NCI-H2107 treated with DMSO at 0.1 percent for 48 hours (cell line): ENCODE results near the gene SFMBT1.

Experiments
- DNase-seq: peaks from one replicate; lab custom pipeline; 2025; ENCODE audit not compliant: unreplicated experiment; lab: John Stamatoyannopoulos, UW

Gene SFMBT1, protein sequence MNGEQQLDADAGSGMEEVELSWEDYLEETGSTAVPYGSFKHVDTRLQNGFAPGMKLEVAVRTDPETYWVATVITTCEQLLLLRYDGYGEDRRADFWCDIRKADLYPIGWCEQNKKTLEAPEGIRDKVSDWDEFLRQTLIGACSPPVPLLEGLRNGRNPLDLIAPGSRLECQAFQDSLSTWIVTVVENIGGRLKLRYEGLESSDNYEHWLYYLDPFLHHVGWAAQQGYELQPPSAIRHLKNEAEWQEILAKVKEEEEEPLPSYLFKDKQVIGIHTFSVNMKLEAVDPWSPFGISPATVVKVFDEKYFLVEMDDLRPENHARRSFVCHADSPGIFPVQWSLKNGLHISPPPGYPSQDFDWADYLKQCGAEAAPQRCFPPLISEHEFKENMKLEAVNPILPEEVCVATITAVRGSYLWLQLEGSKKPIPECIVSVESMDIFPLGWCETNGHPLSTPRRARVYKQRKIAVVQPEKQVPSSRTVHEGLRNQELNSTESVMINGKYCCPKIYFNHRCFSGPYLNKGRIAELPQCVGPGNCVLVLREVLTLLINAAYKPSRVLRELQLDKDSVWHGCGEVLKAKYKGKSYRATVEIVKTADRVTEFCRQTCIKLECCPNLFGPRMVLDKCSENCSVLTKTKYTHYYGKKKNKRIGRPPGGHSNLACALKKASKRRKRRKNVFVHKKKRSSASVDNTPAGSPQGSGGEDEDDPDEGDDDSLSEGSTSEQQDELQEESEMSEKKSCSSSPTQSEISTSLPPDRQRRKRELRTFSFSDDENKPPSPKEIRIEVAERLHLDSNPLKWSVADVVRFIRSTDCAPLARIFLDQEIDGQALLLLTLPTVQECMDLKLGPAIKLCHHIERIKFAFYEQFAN

DNA sequence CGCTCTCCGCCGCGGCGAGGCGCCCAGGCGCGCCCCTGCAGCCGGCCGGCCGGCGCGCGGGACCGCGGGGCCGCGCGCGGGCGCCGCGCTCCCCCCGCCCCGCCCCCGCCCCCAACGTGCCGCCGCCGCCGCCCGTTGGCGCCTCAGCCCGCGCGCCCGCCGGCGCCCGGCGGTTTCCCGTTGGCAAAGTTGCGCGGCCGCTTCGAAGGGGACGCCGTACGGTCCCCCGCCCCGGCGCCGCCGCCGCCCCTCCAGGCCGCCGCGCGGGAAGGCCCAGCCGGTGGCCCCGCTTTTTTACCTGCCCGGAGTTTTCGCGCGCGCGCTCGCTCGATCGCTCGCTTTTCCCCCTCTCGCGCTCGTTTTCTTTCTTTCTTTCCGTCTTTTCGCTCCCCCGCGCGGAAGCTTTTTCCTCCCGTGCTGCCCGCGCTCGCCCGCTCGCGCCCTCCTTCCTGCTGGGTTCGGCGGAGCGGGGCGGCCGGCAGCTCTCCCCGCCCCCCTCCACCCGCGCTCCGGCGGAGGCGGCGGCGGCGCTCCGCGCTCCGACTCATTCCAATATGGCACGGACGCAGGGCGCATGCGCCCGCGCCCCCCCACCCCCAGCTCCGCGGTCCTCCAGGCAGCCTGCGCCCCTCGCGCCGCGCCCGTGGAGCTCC lies at the start of gene SFMBT1:
Gene SFMBT1, minus strand, starts transcription at position 556 of the 653 bp plus-strand sequence. CDS start 76,945 bp downstream, outside the sequence.
- no peak for DNase-seq

DNA sequence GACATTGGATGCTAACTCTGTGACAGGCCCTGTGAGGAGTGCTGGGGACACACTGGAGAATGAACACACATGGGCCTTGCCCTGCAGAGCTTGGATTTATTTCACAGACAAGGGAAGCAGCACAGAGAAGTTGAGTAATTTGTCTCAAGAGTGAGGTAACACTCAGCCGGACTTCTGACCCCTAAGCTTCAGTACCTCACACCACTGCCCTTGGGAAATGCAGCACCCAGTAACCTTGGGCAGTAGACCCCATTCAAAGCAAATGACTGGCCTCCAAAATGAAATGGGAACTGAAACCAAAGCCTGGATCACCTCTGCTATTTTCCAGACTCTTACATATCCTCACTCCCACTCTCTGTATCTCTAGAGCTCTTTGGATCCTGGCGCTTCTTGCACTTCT lies 47.1 kb upstream of the SFMBT1 start:
- DNase-seq = no peak

DNA sequence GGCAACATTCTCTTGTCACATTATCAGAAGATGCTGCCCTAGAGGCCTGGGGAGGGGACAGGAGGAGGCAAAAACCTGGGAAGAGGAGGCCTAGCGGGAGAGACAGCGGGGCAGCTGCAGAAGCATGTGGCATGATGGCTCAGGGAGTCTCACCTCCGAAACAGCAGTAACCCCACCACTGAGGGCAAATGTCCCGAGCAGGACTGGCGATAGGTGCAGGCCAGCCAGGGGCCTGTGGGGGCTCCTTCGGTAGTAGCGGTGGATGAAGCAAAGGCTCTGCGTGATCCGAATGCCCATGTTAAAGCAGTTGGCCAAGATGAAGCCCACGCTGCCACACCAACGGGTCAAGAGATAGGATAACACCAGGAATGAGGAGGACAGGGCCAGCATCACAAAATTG lies 46.3 kb upstream of the SFMBT1 start:
- DNase-seq = no peak

DNA sequence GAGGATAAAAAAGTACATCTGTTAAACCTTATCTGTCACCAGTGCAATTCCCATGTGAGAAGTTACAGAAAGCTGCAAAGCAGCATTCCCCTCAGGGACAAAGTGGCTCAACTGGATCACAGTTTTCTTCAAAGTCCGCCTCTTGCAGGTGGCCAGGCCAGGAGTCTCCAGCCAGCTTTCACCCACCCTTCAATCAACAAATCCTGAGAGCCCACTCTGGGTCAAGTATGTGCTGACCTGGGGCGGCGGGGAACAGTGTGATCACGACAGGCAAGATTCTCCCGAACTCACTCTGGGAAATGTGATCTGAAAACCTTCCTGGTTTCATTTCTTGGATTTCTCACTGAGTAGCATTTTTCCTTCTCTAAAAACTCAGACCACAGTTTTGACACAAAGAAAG lies 45.1 kb upstream of the SFMBT1 start:
- no peak for DNase-seq

DNA sequence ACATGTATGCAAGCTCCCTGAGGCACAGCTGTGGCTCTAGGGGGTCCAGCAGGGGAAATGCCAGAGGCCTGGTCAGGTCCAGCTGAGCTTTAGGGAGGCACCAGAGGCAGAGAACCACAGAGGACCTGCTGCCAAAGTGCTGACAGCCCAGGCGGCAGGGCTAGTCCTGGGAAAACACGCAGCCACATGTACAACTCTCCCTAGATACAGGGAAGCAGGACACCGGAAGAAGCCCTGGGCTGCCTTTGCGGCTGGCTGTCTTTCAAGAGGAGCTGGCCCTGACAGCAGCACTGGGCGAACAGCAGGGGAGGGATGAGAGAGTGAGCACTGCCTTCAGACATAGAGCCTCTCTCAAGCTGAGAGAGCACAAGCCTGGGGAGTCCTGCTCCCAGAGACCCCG lies 43.6 kb upstream of the SFMBT1 start:
- DNase-seq = no peak

DNA sequence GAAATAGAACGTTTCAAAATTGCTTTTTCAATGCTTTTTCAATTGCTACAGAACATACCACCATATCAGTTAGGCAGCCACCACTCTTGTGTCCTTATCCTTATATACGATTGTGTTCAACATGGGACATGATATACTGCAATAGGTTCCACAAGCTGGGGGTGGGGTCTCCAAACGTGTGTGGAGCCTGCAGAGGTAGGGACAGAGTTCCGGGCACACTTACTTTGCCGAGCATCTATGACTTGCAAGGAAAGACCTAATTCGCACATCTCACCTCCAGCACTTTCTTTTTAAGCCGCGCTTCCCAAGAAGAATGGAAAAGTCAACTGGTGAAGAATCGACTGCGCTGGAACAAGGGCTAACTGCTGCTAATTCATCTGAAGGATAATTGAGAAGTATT lies 39.6 kb upstream of the SFMBT1 start:
- DNase-seq = no peak

DNA sequence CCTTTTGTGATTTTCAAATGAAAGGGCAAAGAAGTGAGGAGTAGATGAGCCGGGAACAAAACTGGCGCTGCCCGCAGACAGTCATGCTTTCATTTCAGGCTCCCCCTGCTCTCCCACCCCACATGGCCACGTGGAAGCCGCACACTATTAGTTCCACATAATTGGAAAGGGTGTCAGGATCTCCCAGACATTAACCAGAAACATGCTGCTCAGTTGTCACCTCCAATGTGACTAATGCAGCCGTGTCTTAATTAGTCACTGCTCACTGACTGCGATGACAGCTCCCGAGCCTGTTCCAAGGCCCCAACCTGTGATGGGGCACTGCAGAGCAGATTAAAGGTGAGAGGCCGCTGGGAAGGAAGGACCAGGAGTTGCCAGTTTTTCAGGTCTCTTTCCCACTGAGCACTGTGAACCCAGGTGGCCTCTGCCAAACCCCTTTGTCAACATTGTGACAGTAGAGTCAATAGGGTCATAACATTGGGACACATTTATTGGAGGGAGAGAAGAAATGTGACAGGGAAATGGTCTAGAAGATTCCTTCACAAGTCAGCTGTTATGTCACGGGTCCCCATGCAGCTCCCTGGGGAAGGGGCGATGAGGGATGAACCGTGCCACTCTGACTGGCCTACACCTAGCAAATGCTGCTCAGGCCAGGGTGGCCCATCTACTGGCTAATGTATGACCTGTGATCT lies 38.6 kb upstream of the SFMBT1 start:
- DNase-seq = no peak

DNA sequence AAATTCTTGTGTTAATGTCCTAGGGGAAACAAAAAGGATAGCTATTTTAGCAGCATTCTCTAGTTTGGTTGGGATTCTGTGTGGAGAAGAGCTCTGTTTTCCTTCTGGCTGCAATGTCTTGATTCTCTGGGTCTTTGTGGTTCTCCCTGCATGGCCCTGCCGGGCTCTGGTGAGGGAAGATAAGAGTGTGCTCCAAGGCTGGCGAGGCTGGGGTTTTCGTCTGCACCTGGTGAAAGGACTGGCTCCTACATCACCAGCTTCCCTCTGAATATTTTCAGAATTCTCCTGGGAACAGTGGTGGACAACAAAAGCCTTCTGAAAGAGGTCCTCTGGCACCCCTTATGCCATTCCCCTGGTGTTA lies 38.1 kb upstream of the SFMBT1 start:
- peak; percentile 67 for DNase-seq

DNA sequence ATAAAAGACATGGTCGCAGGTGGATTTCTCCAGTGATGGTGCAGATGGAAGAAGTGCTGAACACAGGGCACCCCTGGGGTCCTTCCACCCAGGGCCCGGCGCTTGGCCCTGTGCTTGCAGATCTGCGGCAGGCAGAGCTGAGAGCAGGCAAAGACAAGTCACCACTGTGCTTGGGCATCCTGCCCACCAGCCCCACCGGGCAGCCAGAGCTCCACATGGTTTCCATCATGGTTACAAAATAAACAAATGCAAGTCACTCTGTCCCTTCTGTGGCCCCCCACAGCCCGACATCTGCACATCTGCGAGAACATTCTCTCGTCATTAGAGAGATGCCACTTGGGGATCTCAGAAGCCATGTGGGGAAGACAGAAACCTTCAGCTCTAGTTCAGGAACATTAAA lies 37.6 kb upstream of the SFMBT1 start:
- no peak for DNase-seq

DNA sequence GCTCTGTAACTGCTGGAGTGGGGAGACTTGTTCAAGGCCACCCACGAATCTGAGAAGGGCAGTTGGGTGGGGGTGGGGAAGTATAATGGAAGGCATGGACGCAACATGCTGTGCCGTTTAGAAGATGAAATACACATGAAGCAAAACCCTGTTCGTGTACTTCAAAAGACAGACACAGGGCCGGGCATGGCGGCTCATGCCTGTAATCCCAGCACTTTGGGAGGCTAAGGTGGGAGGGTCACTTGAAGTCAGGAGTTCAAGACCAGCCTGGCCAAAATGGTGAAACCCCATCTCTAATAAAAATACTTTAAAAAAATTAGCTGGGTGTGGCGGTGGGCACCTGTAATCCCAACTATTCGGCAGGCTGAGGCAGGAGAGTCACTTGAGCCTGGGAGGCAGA lies 36.9 kb upstream of the SFMBT1 start:
- no peak for DNase-seq

DNA sequence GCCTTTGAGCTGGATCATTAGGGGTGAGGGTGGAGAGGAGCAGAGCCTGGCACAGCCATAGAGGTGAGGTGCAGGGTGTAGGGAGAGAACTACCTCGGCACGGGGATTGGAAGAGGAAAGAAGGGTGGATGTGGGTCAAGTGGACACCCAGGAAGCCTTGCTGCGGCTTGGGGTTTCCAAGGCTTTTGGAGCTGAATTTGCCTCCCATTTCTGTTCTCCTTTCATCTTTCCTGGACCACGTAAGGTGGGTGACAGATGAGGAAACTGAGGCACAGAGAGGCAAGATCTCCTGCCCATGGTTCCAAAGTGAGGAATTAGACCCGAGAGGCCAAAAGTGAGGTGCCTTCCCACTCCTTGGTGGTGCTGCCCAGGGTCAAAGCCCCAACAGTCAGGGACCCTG lies 35.4 kb upstream of the SFMBT1 start:
- no peak for DNase-seq

DNA sequence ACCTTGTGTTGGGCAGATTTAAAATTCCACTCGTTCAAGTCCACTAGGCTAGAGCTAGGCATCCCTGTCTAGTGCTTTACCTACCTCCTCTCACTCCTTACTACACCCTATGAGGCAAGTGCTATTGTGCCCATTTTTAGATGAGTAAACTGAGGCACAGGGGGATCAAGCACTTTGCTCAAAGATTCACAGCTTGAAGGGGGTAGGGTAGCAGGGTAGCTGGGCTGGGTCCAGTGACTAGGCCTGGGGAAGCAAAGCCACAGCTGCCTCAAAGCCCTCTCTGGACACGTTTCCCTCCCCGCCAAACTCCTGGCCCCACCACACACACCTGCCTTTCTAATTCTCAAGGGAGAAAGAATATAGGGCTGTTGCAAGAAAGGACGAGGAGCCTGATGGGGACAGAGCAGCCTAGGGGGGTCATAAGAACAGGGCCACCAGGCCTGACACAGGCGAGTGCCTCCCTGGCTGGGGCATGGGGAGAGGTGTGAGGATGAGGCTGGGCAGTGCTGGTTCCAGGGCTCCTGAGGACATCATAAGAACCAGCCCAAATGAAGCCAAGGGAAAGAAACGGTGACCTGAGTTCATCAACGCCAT lies 34.8 kb upstream of the SFMBT1 start:
- DNase-seq = no peak

DNA sequence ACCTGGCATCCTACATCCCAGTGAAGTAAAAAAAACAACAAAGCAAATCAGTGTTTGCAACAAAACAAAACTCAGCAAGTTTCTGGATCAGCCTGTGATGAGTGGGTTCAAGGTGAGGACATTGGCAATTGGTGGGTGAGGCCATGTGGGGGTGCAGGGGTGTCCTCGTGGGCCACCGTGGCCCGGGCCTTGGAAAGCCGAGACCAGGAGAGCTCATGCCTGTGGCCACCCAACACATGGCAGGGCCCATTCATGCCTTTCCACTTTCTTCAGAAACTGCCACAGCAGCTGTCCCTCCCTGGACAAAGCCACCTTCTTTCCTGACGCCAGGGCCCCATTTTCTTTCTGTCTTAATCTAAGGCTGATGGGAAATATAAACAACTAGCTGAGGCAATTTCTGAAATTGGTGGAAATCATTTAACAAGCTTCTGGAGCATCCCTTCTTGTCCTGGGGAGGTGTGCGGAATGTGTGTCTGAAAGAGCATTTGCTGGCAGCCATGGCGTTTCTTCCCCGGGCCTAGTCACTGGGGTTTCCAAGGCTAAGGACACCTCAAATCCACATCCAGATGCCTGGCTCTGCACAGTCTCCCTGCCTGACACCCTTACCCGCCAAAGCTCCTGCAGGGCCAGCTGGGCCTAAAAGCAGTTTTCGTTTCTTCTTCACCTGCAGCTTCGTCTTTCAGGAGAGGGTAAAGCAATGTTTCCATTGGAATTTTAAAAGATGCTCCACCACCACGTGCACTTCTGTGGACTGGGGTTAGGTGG lies 34.1 kb upstream of the SFMBT1 start:
- DNase-seq = no peak

DNA sequence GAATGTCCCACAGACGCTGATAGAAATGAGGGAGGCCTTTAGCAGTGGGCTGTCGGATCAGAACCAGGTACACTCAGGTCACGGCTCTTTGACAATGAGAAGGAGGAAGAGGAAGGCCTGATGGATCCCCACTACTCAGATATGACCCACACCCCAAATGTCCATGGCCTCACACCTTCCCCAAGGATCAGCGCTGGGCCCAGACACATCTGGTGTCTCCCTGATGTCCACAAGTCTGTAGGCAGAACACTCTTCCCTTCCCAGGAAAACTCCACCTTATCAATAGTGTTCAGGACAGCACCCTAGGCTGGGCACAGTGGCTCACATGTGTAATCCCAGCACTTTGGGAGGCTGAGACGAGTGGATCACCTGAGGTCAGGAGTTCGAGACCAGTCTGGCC lies 33.3 kb upstream of the SFMBT1 start:
- DNase-seq = no peak

DNA sequence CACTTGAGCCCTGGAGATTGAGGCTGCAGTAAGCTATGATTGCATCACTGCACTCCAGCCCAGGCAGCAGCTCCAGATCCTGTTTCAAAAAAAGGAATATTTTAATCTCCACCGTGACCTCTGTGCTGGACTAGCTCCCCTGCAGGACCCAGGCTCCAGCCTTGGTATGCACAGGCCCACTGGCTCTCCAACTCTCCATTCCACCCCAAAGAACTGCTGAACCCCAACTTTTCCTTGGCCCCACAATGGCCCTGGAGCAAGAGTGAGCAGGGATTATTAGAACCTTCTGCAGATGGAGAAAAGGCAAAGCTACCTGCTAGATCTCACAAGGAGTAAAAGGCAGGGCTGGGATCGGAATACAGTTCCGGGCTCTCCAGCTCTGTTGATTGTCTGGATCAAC lies 32.8 kb upstream of the SFMBT1 start:
- no peak for DNase-seq

DNA sequence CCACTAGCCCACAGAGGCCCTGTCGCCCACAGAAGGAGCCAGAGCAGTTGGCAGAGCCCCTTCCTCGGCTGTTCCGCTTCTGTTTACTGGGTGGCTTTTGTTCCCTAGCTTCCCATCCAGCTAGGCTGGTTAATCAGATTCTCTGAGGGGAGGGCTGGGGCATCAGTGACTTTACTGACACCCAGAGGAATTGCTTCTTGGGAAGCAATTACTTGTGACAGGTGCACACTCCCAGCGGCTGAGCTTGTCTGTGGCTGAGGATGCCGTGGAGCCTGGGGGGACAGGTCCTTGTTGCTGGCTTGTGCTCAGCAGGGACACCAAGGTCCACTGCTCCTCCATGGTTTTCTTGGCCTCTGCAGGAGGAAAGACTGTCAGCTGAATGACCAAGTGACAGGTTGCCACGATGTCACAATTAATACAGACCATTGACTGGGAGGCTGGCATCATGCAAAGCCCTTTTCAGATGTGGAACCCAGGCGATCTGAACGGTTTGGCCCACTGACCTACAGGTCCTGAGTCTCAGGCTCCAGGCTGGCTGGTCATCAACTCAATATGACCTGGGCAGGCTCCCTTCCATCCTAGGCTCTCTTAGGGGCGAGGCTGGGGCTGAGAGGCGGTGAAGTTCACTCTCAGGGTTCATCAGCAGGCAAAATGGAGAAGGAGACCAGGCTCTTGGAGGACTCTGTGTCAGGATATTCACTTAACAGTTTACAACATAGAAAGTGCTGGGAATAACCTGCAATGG lies 31.8 kb upstream of the SFMBT1 start:
- DNase-seq = no peak

DNA sequence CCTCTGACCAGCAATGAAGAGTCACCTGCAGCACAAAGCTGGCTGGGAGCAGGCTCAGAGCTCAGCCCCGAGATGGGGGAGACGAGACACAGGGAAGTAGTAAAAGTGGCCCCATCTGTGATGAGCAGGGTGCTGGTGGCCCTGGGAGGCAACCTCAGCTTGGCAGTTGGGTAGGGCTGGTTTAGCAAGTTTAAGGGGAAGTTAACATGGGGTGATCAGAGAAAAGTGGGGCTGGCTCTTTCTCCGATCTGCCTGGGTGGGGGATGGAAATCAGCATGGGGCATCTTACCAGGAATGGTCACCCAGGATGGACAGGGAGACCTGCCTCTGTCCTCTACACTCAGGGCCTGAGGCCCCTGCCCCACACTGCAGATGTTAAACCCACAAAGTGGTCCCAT lies 29.9 kb upstream of the SFMBT1 start:
- DNase-seq = no peak

DNA sequence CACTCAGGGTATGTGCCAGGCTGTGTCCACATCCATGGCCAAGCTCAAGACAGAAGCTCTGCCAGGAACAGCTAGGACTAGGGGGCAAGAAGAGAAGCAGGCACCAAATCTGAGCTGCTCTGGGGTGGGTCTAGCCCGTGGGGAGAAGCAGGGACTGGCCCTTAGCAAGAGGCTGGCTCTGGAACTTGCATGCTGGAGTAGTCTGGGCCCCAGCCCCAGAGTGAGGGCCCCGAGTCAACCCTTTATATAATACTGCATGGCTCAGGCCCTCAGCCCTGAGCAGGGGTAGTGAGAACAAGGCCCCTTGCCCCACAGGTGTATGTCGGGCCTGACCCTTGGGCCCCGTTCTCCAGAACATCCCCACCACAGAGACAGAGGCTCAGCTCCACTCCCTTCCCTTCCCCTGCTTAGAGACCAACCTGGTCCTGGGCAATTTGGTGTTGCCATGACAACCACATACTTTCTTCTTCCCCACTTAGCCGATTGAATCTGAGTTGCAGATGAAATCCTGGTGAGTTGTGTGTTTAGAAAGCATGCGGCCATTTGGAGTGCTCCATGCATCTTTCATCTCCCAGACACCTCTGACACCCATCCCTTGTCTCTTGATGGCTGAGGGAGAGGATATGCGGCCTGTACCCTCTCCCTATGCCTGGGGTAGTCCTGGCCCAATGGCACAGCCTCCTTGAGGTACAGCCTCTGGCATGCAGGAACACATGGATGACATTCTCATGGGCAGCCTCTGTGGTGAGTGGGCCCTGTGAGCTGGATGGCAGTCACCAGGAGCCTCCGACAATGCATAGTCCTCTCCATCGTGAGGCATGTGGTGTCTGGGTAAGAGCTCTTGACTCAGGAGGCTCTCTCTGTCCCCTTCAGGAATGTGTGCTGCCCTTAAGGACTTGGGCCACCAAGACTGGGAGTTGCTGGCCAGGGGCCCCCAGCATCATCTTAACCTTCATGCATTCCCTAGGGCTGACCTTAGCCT lies 29.2 kb upstream of the SFMBT1 start:
- no peak for DNase-seq
